CD14-positive monocyte (primary cell): ENCODE results near the gene GPR132. TPM values are rescaled to one million over a fixed set of nuclear protein-coding genes. Genes with fewer than 3 reads are reported as not detected.

Source experiments
- DNase-seq, 3 donors: peaks; one replicate each; pipeline ENCODE4 v3.0.0-alpha.2; 2011 to 2022
- H2AFZ ChIP-seq: 2 replicates; pipeline ENCODE4 v1.6.0; 2012; ENCODE audit warnings: mild to moderate bottlenecking, low read depth, low read length, inconsistent platforms; ENCODE audit not compliant: insufficient read depth, poor library complexity, severe bottlenecking
- H3K27ac ChIP-seq, 2 donors: 1 replicate in 1 of 2; 2 replicates in 1 of 2; pipeline ENCODE4 v1.5.1; 2012 to 2013; ENCODE audit warnings: low read length in 2 of 2, control low read depth in 1 of 2, inconsistent platforms in 1 of 2, low read depth in 1 of 2, mild to moderate bottlenecking in 1 of 2
- H3K27me3 ChIP-seq, 2 donors: one replicate each; pipeline versions ENCODE4 v1.6.0 to v1.6.1; 2011 to 2013; ENCODE audit warnings: low read length in 2 of 2; ENCODE audit not compliant: control insufficient read depth in 2 of 2, insufficient read depth in 2 of 2
- H3K36me3 ChIP-seq, 2 donors: replicated peaks in 1 of 2; 1 replicate in 1 of 2; 2 replicates in 1 of 2; pipeline versions ENCODE4 v1.5.1 to v1.6.1; 2012 to 2013; ENCODE audit warnings: low read length in 2 of 2, control low read depth in 1 of 2, inconsistent platforms in 1 of 2, mild to moderate bottlenecking in 1 of 2; ENCODE audit not compliant: insufficient read depth in 2 of 2, control insufficient read depth in 1 of 2
- H3K4me1 ChIP-seq, 2 donors: 1 replicate in 1 of 2; 2 replicates in 1 of 2; pipeline versions ENCODE4 v1.5.1 to v1.6.1; 2012 to 2013; ENCODE audit warnings: low read length in 2 of 2, control low read depth in 1 of 2, inconsistent platforms in 1 of 2, mild to moderate bottlenecking in 1 of 2, moderate library complexity in 1 of 2; ENCODE audit not compliant: insufficient read depth in 2 of 2, control insufficient read depth in 1 of 2
- H3K4me2 ChIP-seq: replicated peaks from 2 replicates; pipeline ENCODE3; 2012; ENCODE audit warnings: low read length, moderate library complexity, mild to moderate bottlenecking; ENCODE audit not compliant: poor library complexity, severe bottlenecking; ENCODE audit errors: extremely low read depth
- H3K4me3 ChIP-seq, 3 experiments: fragments of 200-600 bp in 1 of 3; sonication (generic) in 1 of 3; replicated peaks in 1 of 3; 1 replicate in 2 of 3; 2 replicates in 1 of 3; pipeline ENCODE4 v1.5.1; 2011 to 2013; ENCODE audit warnings: low read length in 3 of 3, mild to moderate bottlenecking in 3 of 3, control low read depth in 2 of 3, low read depth in 2 of 3, inconsistent platforms in 1 of 3, moderate library complexity in 1 of 3
- H3K79me2 ChIP-seq: 2 replicates; pipeline ENCODE4 v1.6.0; 2012; ENCODE audit warnings: mild to moderate bottlenecking, control low read depth, inconsistent platforms, low read length, moderate library complexity; ENCODE audit not compliant: insufficient read depth
- H3K9ac ChIP-seq: 2 replicates; pipeline ENCODE4 v1.6.0; 2017; ENCODE audit warnings: low read length, mild to moderate bottlenecking; ENCODE audit not compliant: insufficient read depth, poor library complexity, severe bottlenecking
- H3K9me3 ChIP-seq, 2 donors: replicated peaks in 1 of 2; 1 replicate in 1 of 2; 2 replicates in 1 of 2; pipeline versions ENCODE4 v1.5.1 to v1.6.1; 2012 to 2013; ENCODE audit warnings: low read length in 2 of 2, control low read depth in 1 of 2; ENCODE audit not compliant: control insufficient read depth in 1 of 2, insufficient read depth in 1 of 2
- H4K20me1 ChIP-seq: 2 replicates; pipeline ENCODE4 v1.6.0; 2012; ENCODE audit warnings: mild to moderate bottlenecking, low read length, control low read depth, moderate library complexity; ENCODE audit not compliant: insufficient read depth
- H3K27ac Mint-ChIP-seq, 7 donors: one replicate each; pipeline ENCODE4 v1.8.0; 2020; ENCODE audit warnings: mild to moderate bottlenecking in 7 of 7, mixed read lengths in 7 of 7, moderate library complexity in 6 of 7, inconsistent platforms in 2 of 7
- H3K27me3 Mint-ChIP-seq, 3 donors: one replicate each; pipeline ENCODE4 v1.8.0; 2021 to 2022; ENCODE audit warnings: low read depth in 3 of 3, mild to moderate bottlenecking in 3 of 3, mixed read lengths in 3 of 3, moderate library complexity in 3 of 3, inconsistent platforms in 1 of 3
- H3K36me3 Mint-ChIP-seq, 2 donors: one replicate each; pipeline ENCODE4 v1.8.0; 2020; ENCODE audit warnings: mixed read lengths in 2 of 2, inconsistent platforms in 1 of 2, mild to moderate bottlenecking in 1 of 2
- H3K4me1 Mint-ChIP-seq: one replicate; pipeline ENCODE4 v1.8.0; 2020; ENCODE audit warnings: mild to moderate bottlenecking, mixed read lengths
- H3K4me3 Mint-ChIP-seq, 2 donors: one replicate each; pipeline ENCODE4 v1.8.0; 2020; ENCODE audit warnings: mild to moderate bottlenecking in 2 of 2, mixed read lengths in 2 of 2, moderate library complexity in 1 of 2
- H3K9me3 Mint-ChIP-seq, 7 donors: one replicate each; pipeline ENCODE4 v1.8.0; 2020 to 2022; ENCODE audit warnings: mixed read lengths in 7 of 7, mild to moderate bottlenecking in 6 of 7, moderate library complexity in 6 of 7, inconsistent platforms in 2 of 7
- CTCF ChIP-seq: fragments of 200-600 bp; IDR thresholded peaks from one replicate; pipeline ENCODE4 v1.8.0; 2022; ENCODE audit warnings: antibody characterized with exemption, mild to moderate bottlenecking
- WGBS: methylation state at CpG from one replicate; pipeline ENCODE4 v1.1.5; 2013; ENCODE audit warnings: missing lambda C conversion rate; ENCODE audit not compliant: insufficient coverage; 5-methylcytosine and 5-hydroxymethylcytosine counted together
- intact Hi-C, 2 donors: fragments of 100-400 bp; cut with micrococcal nuclease; formaldehyde crosslinking; loops; one replicate each; pipeline versions ENCODE4 v1.15.0 to v1.15.1; 2023
- polyA plus RNA-seq, 3 donors: library from polyadenylated mRNA; depleted of rRNA in 1 of 3; unstranded in 2 of 3; stranded (reverse) in 1 of 3; fragments of 300-500 nt in 2 of 3; fragments of >200 nt in 1 of 3; fragmentation: Illumina TruSeq in 2 of 3; gene quantifications; 1 replicate in 2 of 3; 2 replicates in 1 of 3; pipeline ENCODE4 v1.2.3, GENCODE V29; 2012 to 2021

Gene GPR132
- polyA plus RNA-seq, 3 donors, result 6.3 to 19.0 (median 13.0) TPM

GRCh38 chr14:105061428-105062047 lies 3.7 kb downstream of the GPR132 start:
- Mint-ChIP-seq H3K4me3 (peak overlapping the region; percentile 77 to 85), H3K27me3 (peaks cover 0 to 3% (median 0%) of the 10 kb centered on the region in 3 donors), H3K9me3 (peaks cover 0 to 4% (median 0%) of the 10 kb centered on the region in 7 donors), H3K4me1 (peaks cover 78% of the 10 kb centered on the region), H3K27ac (peak overlapping the region; percentile 89 to 99 (median 92)), H3K36me3 (peaks cover 21 to 38% of the 10 kb centered on the region in 2 donors)
- Histone ChIP-seq H3K4me1 (peaks cover 83 to 84% of the 10 kb centered on the region in 2 donors), H3K9me3 (no peaks in the 10 kb centered on the region), H2AFZ (no peak overlapping the region), H3K4me3 (peak overlapping the region; percentile 33 to 87 (median 51)), H3K79me2 (peaks cover 100% of the 10 kb centered on the region), H3K4me2 (peak overlapping the region; percentile 89), H3K9ac (peak overlapping the region; percentile 89), H4K20me1 (peaks cover 55% of the 10 kb centered on the region), H3K27me3 (no peaks in the 10 kb centered on the region), H3K36me3 (peaks cover 8 to 16% of the 10 kb centered on the region in 2 donors), H3K27ac (peak overlapping the region; percentile 99 to 100)
- peak; percentile 69 to 76 (median 70) for DNase-seq
- 0% methylated on average over 10 of the region's 13 CpGs for WGBS
- TF ChIP-seq CTCF, result no peak
- intact Hi-C loops, result loop anchor here in 1 of 2 donors (10.0 kb wide), 1 partner anchor 423 kb away; the partner anchor contains the start of gene CRIP1

GRCh38 chr14:105060751-105061427 lies 4.3 kb downstream of the GPR132 start:
- Mint-ChIP-seq H3K4me1 (peaks cover 72% of the 10 kb centered on the region), H3K27me3 (peaks cover 0 to 3% (median 0%) of the 10 kb centered on the region in 3 donors), H3K9me3 (peaks cover 0 to 4% (median 0%) of the 10 kb centered on the region in 7 donors), H3K27ac (peak overlapping the region; percentile 89 to 99 (median 92)), H3K4me3 (peak overlapping the region; percentile 77 to 85), H3K36me3 (peaks cover 28 to 45% of the 10 kb centered on the region in 2 donors)
- peaks cover 76 to 77% of the 10 kb centered on the region in 2 donors for H3K4me1 ChIP-seq
- peak overlapping the region; percentile 89 for H3K9ac ChIP-seq
- no peaks in the 10 kb centered on the region for H3K27me3 ChIP-seq
- no peaks in the 10 kb centered on the region for H3K9me3 ChIP-seq
- peaks cover 62% of the 10 kb centered on the region for H4K20me1 ChIP-seq
- intact Hi-C loops, result loop anchor here in 1 of 2 donors (10.0 kb wide), 1 partner anchor 424 kb away; the partner anchor contains the start of gene CRIP1
- WGBS, result 5% methylated on average over 30 of the region's 30 CpGs
- H3K79me2 ChIP-seq, result peaks cover 100% of the 10 kb centered on the region
- H3K4me2 ChIP-seq, result peak overlapping the region; percentile 89
- peak; percentile 75 to 83 (median 79) for DNase-seq
- TF ChIP-seq CTCF, result no peak
- H3K27ac ChIP-seq, result peak overlapping the region; percentile 99 to 100
- H2AFZ ChIP-seq, result peak overlapping the region; percentile 0
- peak overlapping the region; percentile 33 to 87 (median 51) for H3K4me3 ChIP-seq
- H3K36me3 ChIP-seq, result peaks cover 15 to 23% of the 10 kb centered on the region in 2 donors
